GM20431 (cell line): ENCODE data around the gene USP16.
"Not testable (repeated sequence)": the region's sequence is repeated elsewhere in the genome, so short reads cannot be mapped to it uniquely, and the experiment has no call there.

Experiments used
- in situ Hi-C: fragments of 300-500 bp; cut with MseI, MboI; formaldehyde crosslinking; loops from one replicate; pipeline ENCODE4 v1.15.0; 2020; ENCODE audit warnings: low sequenced_read_pairs; ENCODE audit not compliant: unreplicated experiment

The USP16 gene

GRCh38 chr21:29030909-29031308, 6.4 kb downstream of the USP16 start:
- in situ Hi-C loops, result no loop called here

- in situ Hi-C loops, result no loop called here
Measured at GRCh38 chr21:29033301-29033700, 8.8 kb downstream of the USP16 start.

GRCh38 chr21:29033871-29034270, 9.4 kb downstream of the USP16 start:
- in situ Hi-C loops, result no loop called here

GRCh38 chr21:29034678-29035077, 10.2 kb downstream of the USP16 start:
- in situ Hi-C loops, result no loop called here

GRCh38 chr21:29052224-29052623, 27.8 kb downstream of the USP16 start:
- in situ Hi-C loops, result no loop called here

- in situ Hi-C loops, result no loop called here
Measured at GRCh38 chr21:29053011-29053553, 28.6 kb downstream of the USP16 start.

- in situ Hi-C loops, result no loop called here
Measured at GRCh38 chr21:29053656-29054055, 29.2 kb downstream of the USP16 start.

- in situ Hi-C loops, result no loop called here
Measured at GRCh38 chr21:29055080-29055479, 30.6 kb downstream of the USP16 start.

- in situ Hi-C loops, result no loop called here
Measured at GRCh38 chr21:29056005-29056404, 31.5 kb downstream of the USP16 start.

- in situ Hi-C loops, result no loop called here
Measured at GRCh38 chr21:29056538-29057050, 32.1 kb downstream of the USP16 start.

GRCh38 chr21:29064850-29065481, 40.5 kb downstream of the USP16 start:
- in situ Hi-C loops, result no loop called here

- in situ Hi-C loops, result no loop called here
Measured at GRCh38 chr21:29072873-29073221, 48.4 kb downstream of the USP16 start.

GRCh38 chr21:29073222-29074006, 48.9 kb downstream of the USP16 start, which contains the start of gene CCT8:
TSS of gene CCT8 (minus strand) at chr21:29073648. CDS start at chr21:29073590, 58 bp downstream.
- in situ Hi-C loops, result no loop called here

- in situ Hi-C loops, result no loop called here
Measured at GRCh38 chr21:29074007-29074376, 49.5 kb downstream of the USP16 start.

GRCh38 chr21:29074783-29075182, 50.3 kb downstream of the USP16 start:
- in situ Hi-C loops, result no loop called here

- in situ Hi-C loops, result no loop called here
Measured at GRCh38 chr21:29075706-29076466, 51.4 kb downstream of the USP16 start.

GRCh38 chr21:29076731-29077640, 52.5 kb downstream of the USP16 start:
- in situ Hi-C loops, result not testable (repeated sequence)

GRCh38 chr21:29077651-29078090, 53.2 kb downstream of the USP16 start:
- in situ Hi-C loops, result no loop called here
